22Rv1 (cell line): ENCODE measurements around the gene PCDHGA11.

Source experiments
- ZFX ChIP-seq: fragments of 450-650 bp; IDR thresholded peaks from 2 replicates; pipeline ENCODE4 v1.6.1; 2017; ENCODE audit warnings: antibody characterized with exemption, borderline replicate concordance
- TF ChIP-seq, protein P1 (sequence below): fragments of 450-650 bp; IDR thresholded peaks from 2 replicates; pipeline ENCODE4 v1.5.1; 2017; ENCODE audit warnings: mild to moderate bottlenecking

DNA sequence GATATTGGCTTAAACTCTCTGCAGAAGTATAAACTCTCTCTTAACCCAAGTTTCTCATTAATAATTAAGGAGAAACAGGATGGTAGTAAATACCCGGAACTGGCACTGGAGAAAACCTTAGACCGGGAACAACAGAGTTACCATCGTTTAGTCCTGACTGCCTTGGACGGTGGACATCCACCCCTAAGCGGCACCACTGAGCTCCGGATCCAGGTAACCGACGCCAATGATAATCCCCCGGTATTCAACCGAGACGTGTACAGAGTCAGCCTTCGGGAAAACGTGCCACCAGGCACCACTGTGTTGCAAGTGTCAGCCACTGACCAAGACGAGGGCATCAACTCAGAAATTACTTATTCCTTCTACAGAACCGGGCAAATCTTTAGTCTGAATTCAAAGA, 22.2 kb upstream of the PCDHGA11 start:
- TF ChIP-seq, protein P1, sequence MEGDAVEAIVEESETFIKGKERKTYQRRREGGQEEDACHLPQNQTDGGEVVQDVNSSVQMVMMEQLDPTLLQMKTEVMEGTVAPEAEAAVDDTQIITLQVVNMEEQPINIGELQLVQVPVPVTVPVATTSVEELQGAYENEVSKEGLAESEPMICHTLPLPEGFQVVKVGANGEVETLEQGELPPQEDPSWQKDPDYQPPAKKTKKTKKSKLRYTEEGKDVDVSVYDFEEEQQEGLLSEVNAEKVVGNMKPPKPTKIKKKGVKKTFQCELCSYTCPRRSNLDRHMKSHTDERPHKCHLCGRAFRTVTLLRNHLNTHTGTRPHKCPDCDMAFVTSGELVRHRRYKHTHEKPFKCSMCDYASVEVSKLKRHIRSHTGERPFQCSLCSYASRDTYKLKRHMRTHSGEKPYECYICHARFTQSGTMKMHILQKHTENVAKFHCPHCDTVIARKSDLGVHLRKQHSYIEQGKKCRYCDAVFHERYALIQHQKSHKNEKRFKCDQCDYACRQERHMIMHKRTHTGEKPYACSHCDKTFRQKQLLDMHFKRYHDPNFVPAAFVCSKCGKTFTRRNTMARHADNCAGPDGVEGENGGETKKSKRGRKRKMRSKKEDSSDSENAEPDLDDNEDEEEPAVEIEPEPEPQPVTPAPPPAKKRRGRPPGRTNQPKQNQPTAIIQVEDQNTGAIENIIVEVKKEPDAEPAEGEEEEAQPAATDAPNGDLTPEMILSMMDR: no peak
- no peak for TF ChIP-seq ZFX
